22Rv1 (cell line): ENCODE data around the gene PRKCG.

Experiments
- ZFX ChIP-seq: fragments of 450-650 bp; IDR thresholded peaks from 2 replicates; pipeline ENCODE4 v1.6.1; 2017; ENCODE audit warnings: antibody characterized with exemption, borderline replicate concordance
- TF ChIP-seq, protein P1 (sequence below): fragments of 450-650 bp; IDR thresholded peaks from 2 replicates; pipeline ENCODE4 v1.5.1; 2017; ENCODE audit warnings: mild to moderate bottlenecking

DNA sequence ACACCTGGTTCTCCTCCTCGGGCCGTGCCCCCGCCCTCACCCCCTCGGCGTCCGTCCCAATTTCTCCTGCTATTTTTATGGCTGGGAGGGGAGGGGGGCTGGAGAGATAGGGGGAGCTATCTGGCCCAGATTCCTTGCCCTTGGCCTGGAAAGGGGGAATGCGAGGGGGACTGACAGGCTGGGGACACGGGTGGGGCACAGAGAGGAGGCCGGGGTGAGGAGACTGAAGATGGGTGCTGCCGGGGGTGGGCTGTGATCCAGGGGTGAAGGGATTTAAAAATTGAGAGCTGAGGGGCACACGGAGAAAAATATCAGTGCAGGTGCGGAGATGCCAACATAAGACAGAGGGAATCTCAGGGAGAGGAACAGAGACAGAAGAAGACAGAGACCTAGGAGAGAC is 2.3 kb downstream of the PRKCG start:
- TF ChIP-seq, protein P1, sequence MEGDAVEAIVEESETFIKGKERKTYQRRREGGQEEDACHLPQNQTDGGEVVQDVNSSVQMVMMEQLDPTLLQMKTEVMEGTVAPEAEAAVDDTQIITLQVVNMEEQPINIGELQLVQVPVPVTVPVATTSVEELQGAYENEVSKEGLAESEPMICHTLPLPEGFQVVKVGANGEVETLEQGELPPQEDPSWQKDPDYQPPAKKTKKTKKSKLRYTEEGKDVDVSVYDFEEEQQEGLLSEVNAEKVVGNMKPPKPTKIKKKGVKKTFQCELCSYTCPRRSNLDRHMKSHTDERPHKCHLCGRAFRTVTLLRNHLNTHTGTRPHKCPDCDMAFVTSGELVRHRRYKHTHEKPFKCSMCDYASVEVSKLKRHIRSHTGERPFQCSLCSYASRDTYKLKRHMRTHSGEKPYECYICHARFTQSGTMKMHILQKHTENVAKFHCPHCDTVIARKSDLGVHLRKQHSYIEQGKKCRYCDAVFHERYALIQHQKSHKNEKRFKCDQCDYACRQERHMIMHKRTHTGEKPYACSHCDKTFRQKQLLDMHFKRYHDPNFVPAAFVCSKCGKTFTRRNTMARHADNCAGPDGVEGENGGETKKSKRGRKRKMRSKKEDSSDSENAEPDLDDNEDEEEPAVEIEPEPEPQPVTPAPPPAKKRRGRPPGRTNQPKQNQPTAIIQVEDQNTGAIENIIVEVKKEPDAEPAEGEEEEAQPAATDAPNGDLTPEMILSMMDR: no peak
- no peak for TF ChIP-seq ZFX
